ENCODE measurements around the gene VGF. TPM values are rescaled to one million over a fixed set of nuclear protein-coding genes. Genes with fewer than 3 reads are reported as not detected.

VGF gene
- polyA plus RNA-seq, 1 experiment = 0.16 TPM

GRCh38 chr7:101156866-101157589 lies 8.3 kb downstream of the VGF start:
- DNase-seq (ENCODE audit: low read depth, low spot score) = no peak
- ChIA-PET POLR2A (interaction anchor here (0.6 kb wide), 1 partner anchor 370 kb away, joined by 4 read pairs; no protein-coding TSS in a partner anchor), CTCF (interaction anchor here (0.6 to 3.1 kb wide), 7 partner anchors 9 to 60 kb away, joined by 3 to 43 read pairs (median 7); partner anchors contain the start of genes PLOD3 and ZNHIT1)
- Histone ChIP-seq H3K9me3 (ENCODE audit: control insufficient read depth, insufficient read depth, low read length) (no peaks in the 10 kb centered on the region; the same call in 1 of the 2 replicates), H3K27me3 (ENCODE audit: control insufficient read depth, insufficient read depth, low read length) (no peaks in the 10 kb centered on the region), H3K27ac (ENCODE audit: low read depth, low read length) (no peak overlapping the region), H3K4me3 (ENCODE audit: low read depth, low read length) (no peak overlapping the region)
- TF ChIP-seq CTCF (IDR thresholded peaks at IDR 0.05; ENCODE audit: low read depth, low read length) = no peak

DNA sequence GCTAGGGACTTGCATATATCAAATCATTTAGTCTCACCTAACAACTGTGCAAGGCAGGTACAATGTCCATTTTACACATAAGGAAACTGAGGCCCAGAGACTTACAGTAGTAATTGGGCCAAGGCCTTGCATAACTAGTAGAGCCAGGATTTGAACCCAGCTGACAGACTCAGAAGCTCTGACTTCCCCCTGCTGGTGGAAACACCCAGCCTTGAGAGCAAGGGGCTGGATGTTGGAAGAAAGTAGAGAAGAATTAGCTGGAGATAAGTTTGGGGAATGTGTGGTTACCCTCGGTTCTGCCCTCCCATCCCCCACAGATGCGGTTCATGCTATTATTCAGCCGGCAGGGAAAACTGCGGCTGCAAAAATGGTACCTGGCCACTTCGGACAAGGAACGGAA lies 9.1 kb downstream of the VGF start:
- Histone ChIP-seq H3K9me3 (ENCODE audit: control insufficient read depth, insufficient read depth, low read length) (no peaks in the 10 kb centered on the region; the same call in 1 of the 2 replicates), H3K27me3 (ENCODE audit: control insufficient read depth, insufficient read depth, low read length) (no peaks in the 10 kb centered on the region), H3K27ac (ENCODE audit: low read depth, low read length) (no peak overlapping the region), H3K4me3 (ENCODE audit: low read depth, low read length) (no peak overlapping the region)
- DNase-seq (ENCODE audit: low read depth, low spot score) = no peak
- POLR2A ChIA-PET = interaction anchor here (1.5 kb wide), 1 partner anchor 61 kb away, joined by 6 read pairs; the partner anchor contains the start of genes PLOD3 and ZNHIT1
- CTCF ChIA-PET = interaction anchor here (0.6 to 3.1 kb wide), 5 partner anchors 10 to 79 kb away, joined by 3 to 43 read pairs (median 7); partner anchors contain the start of genes PLOD3 and ZNHIT1
- peak; percentile 38 for TF ChIP-seq CTCF (IDR thresholded peaks at IDR 0.05; ENCODE audit: low read depth, low read length)

GRCh38 chr7:101155303-101155702 lies 10.1 kb downstream of the VGF start:
- no peak for TF ChIP-seq CTCF (IDR thresholded peaks at IDR 0.05; ENCODE audit: low read depth, low read length)
- H3K27ac ChIP-seq (ENCODE audit: low read depth, low read length) = no peak overlapping the region
- H3K9me3 ChIP-seq (ENCODE audit: control insufficient read depth, insufficient read depth, low read length) = no peaks in the 10 kb centered on the region; the same call in 1 of the 2 replicates
- POLR2A ChIA-PET = interaction anchor here (1.5 kb wide), 1 partner anchor 62 kb away, joined by 6 read pairs; the partner anchor contains the start of genes PLOD3 and ZNHIT1
- H3K27me3 ChIP-seq (ENCODE audit: control insufficient read depth, insufficient read depth, low read length) = no peaks in the 10 kb centered on the region
- peak overlapping the region; percentile 82 for H3K4me3 ChIP-seq (ENCODE audit: low read depth, low read length)
- CTCF ChIA-PET = interaction anchor here (0.7 to 3.1 kb wide), 4 partner anchors 11 to 62 kb away, joined by 3 to 43 read pairs (median 5); partner anchors contain the start of genes PLOD3 and ZNHIT1
- DNase-seq (ENCODE audit: low read depth, low spot score) = no peak

- H3K9me3 ChIP-seq (ENCODE audit: control insufficient read depth, insufficient read depth, low read length) = no peaks in the 10 kb centered on the region
- no peaks in the 10 kb centered on the region for H3K27me3 ChIP-seq (ENCODE audit: control insufficient read depth, insufficient read depth, low read length)
- H3K4me3 ChIP-seq (ENCODE audit: low read depth, low read length) = peak overlapping the region; percentile 82
- no peak for DNase-seq (ENCODE audit: low read depth, low spot score)
- ChIA-PET POLR2A (interaction anchor here (1.5 kb wide), 1 partner anchor 8 kb away, joined by 4 read pairs; no protein-coding TSS in a partner anchor), CTCF (interaction anchor here (0.5 to 3.1 kb wide), 4 partner anchors 11 to 63 kb away, joined by 3 to 39 read pairs (median 6); partner anchors contain the start of genes PLOD3 and ZNHIT1)
- peak overlapping the region; percentile 52 for H3K27ac ChIP-seq (ENCODE audit: low read depth, low read length)
- TF ChIP-seq CTCF (IDR thresholded peaks at IDR 0.05; ENCODE audit: low read depth, low read length) = no peak
Measured at GRCh38 chr7:101154693-101155102, 10.7 kb downstream of the VGF start.

Measured in AG04450 (cell line).